VCaP (cell line): ENCODE results near the gene ELMOD2.

Source experiments
- H3K27ac ChIP-seq: fragments of 450-650 bp; 2 replicates; pipeline ENCODE4 v1.5.1; 2017
- TF ChIP-seq, protein P1 (sequence below): fragments of 450-650 bp; conservative IDR thresholded peaks from 2 replicates; pipeline ENCODE4 v1.5.1; 2017; ENCODE audit warnings: mild to moderate bottlenecking, moderate library complexity

Gene ELMOD2

DNA sequence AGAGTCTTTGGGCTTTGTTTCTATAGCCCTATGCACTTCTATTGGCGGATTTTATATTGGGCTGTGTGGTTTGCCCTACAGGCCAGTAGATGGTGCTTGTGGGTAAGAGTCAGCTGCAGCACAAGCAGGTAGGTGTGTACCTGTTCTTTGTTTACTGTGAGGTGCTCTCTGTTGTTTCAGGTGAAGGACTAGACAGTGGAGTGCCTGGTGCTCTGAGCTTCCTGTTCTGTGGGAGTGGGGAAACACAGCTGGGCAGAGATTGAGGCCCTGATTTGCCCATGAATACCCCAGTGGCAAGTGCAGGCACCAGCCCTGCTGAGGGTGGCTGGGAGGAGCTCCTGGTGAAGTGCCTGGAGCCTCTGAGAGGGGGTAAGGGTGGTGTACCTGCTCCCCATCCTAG, 71.1 kb downstream of the ELMOD2 start:
- H3K27ac ChIP-seq = no peak overlapping the region
- TF ChIP-seq, protein P1, sequence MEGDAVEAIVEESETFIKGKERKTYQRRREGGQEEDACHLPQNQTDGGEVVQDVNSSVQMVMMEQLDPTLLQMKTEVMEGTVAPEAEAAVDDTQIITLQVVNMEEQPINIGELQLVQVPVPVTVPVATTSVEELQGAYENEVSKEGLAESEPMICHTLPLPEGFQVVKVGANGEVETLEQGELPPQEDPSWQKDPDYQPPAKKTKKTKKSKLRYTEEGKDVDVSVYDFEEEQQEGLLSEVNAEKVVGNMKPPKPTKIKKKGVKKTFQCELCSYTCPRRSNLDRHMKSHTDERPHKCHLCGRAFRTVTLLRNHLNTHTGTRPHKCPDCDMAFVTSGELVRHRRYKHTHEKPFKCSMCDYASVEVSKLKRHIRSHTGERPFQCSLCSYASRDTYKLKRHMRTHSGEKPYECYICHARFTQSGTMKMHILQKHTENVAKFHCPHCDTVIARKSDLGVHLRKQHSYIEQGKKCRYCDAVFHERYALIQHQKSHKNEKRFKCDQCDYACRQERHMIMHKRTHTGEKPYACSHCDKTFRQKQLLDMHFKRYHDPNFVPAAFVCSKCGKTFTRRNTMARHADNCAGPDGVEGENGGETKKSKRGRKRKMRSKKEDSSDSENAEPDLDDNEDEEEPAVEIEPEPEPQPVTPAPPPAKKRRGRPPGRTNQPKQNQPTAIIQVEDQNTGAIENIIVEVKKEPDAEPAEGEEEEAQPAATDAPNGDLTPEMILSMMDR = peak; percentile 77

GRCh38 chr4:140600408-140600807, 76.4 kb downstream of the ELMOD2 start:
- TF ChIP-seq, protein P1 = no peak
- no peak overlapping the region for H3K27ac ChIP-seq

DNA sequence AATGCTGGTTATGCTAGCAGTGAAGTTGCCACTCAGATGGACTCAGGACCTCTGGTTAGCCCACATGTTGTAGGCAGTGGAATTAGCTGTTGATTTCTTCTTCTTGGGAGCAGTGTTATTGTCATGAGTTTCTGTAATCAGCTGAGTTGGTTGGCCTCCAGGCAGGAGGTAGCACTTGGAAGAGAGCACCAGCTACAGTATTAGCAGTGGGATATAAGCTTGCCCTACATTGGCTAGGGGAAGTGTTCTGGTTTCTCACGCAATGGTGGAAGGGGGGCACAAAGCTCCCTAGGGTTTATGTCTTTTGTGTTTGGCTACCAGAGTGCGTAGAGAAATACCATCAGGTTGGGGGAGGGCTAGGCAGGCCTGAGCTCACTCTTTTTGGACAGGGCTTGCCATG, 78.7 kb downstream of the ELMOD2 start:
- H3K27ac ChIP-seq = no peak overlapping the region
- TF ChIP-seq, protein P1 = no peak

GRCh38 chr4:140603286-140603685, 79.3 kb downstream of the ELMOD2 start:
- TF ChIP-seq, protein P1 = no peak

More at GRCh38 chr4:140603286-140603685, 79.3 kb downstream of the ELMOD2 start:
- H3K27ac ChIP-seq = no peak overlapping the region
